HepG2 (cell line): Measurements from ENCODE around the gene NAT14.

Experiments
- KLF9 ChIP-seq: IDR thresholded peaks from 2 replicates; pipeline ENCODE4 v1.6.1; 2016; ENCODE audit warnings: low read depth
- MTERF4 ChIP-seq: sonication (generic); formaldehyde crosslinking; IDR thresholded peaks from 2 replicates; pipeline ENCODE4 v1.8.0; 2023; ENCODE audit warnings: mild to moderate bottlenecking, missing genetic modification reagents
- PATZ1 ChIP-seq: sonication (generic); formaldehyde crosslinking; IDR thresholded peaks from 2 replicates; pipeline ENCODE4 v1.4.0; 2020; ENCODE audit warnings: missing genetic modification reagents
- POLR2A ChIP-seq, 2 experiments: IDR thresholded peaks; 2 replicates each; pipeline ENCODE4 v1.6.1; 2011; ENCODE audit warnings: low read depth in 2 of 2, low read length in 2 of 2, mild to moderate bottlenecking in 1 of 2, moderate library complexity in 1 of 2; ENCODE audit not compliant: insufficient read depth in 1 of 2
- SMC3 ChIP-seq: IDR thresholded peaks from 2 replicates; pipeline ENCODE4 v1.6.1; 2011; ENCODE audit warnings: low read length, improper control_type of control experiment
- TMF1 ChIP-seq: sonication (generic); formaldehyde crosslinking; IDR thresholded peaks from 2 replicates; pipeline ENCODE4 v1.8.1; 2022; ENCODE audit warnings: low read depth, missing genetic modification reagents
- ZNF263 ChIP-seq: sonication (generic); formaldehyde crosslinking; IDR thresholded peaks from 2 replicates; pipeline ENCODE4 v1.4.0; 2020; ENCODE audit warnings: missing genetic modification reagents
- ZNF501 ChIP-seq: sonication (generic); formaldehyde crosslinking; IDR thresholded peaks from 2 replicates; pipeline ENCODE4 v1.5.1; 2020; ENCODE audit warnings: mild to moderate bottlenecking, moderate library complexity, missing genetic modification reagents
- ZNF83 ChIP-seq: sonication (generic); formaldehyde crosslinking; IDR thresholded peaks from 2 replicates; pipeline ENCODE4 v1.4.0; 2020; ENCODE audit warnings: missing genetic modification reagents, mild to moderate bottlenecking, borderline replicate concordance

GRCh38 chr19:55440411-55441105 lies 44.4 kb upstream of the NAT14 start:
- TF ChIP-seq KLF9 = no peak
- TF ChIP-seq ZNF501 = no peak
- no peak for TF ChIP-seq ZNF263
- TF ChIP-seq ZNF83 (CRISPR knock-in tag) = no peak
- no peak for TF ChIP-seq MTERF4 (CRISPR knock-in tag)
- no peak for TF ChIP-seq SMC3
- no peak for TF ChIP-seq TMF1 (CRISPR knock-in tag)
- no peak for TF ChIP-seq PATZ1 (CRISPR knock-in tag)
- TF ChIP-seq POLR2A (IDR thresholded peaks at IDR 0.05; ENCODE audit: insufficient read depth in 1 of 2, low read depth in 2 of 2, low read length in 2 of 2) = no peak
